ENCODE data around the gene EYA4.

The EYA4 gene

DNA sequence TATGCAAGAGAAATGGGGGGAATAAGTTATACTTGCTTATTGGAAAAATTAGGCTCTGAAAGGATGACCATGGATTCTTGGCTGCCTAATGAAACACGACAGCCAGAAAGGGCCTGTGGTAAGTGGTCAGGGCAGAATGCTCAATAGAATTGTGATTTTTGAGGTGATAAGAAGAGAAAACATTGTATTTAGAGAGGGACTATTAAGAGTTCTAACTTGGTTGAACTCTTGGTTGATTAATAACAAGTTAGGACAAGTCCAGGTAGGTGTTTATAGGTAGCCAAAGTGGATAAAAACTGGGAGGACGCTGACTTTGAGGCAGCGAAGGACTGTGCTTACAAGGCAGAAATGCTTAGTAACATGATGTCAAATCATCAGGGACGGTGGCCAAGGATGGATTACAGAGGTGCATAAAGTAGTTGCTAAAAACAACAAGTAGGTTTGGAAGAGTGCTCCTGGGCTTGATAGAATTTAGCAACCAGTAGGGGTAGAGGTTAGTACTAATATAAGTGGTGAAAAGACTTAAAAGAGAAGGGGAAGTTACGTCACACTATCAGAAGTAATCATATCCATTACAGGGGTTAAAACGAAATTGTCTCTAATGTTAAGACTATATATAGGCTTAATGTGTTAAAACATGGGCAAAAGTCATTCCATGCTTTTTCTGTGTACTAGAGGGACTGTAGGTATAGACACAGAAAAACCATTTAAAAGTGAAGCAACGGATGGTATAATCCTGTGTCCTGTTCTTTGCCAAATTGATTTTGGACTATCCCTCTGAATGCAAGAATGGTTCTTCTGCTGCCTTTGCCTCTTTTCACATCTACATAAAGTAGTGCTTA, 98.6 kb downstream of the EYA4 start:
- Histone ChIP-seq H3K9me3 (ENCODE audit: control insufficient read depth, insufficient read depth, low read length) (no peaks in the 10 kb centered on the region), H3K9ac (ENCODE audit: low read depth, low read length) (no peak overlapping the region), H3K36me3 (ENCODE audit: control insufficient read depth, insufficient read depth, low read length) (no peaks in the 10 kb centered on the region), H3K4me1 (ENCODE audit: control insufficient read depth, insufficient read depth, low read length) (no peaks in the 10 kb centered on the region), H3K4me3 (ENCODE audit: low read depth, low read length) (no peak overlapping the region), H3K27me3 (ENCODE audit: control insufficient read depth, insufficient read depth, low read length) (no peaks in the 10 kb centered on the region)

- Histone ChIP-seq H3K9me3 (ENCODE audit: control insufficient read depth, insufficient read depth, low read length) (no peaks in the 10 kb centered on the region), H3K27me3 (ENCODE audit: control insufficient read depth, insufficient read depth, low read length) (no peaks in the 10 kb centered on the region), H3K36me3 (ENCODE audit: control insufficient read depth, insufficient read depth, low read length) (no peaks in the 10 kb centered on the region), H3K9ac (ENCODE audit: low read depth, low read length) (no peak overlapping the region), H3K4me1 (ENCODE audit: control insufficient read depth, insufficient read depth, low read length) (no peaks in the 10 kb centered on the region), H3K4me3 (ENCODE audit: low read depth, low read length) (no peak overlapping the region)
These were observed 99.4 kb downstream of the EYA4 start for GRCh38 chr6:133340557-133340956.

DNA sequence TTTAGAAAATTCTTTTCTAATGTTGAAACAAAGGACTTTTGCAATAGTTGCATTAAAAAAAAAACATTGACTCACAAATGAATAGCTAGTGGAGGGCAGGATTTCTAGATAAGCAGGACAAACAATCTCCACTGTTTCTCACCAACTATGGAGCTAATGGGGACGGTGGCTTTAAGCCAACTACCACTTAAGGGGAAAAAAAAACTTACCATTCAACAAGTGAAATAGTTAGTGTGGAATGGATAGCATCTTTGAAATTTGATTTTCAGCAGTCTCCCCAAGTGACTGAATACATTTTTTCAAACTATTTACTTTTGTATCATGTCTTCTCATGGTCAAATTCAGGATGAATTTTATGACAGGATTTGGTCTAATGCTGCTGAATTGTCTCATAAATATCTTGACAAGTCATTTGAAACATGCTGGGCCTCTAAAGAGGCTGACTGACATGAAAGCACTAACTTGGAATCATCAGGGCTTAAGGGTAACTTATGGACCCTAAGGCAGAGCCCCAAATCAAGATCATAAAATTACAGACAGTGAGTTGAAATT, 100.5 kb downstream of the EYA4 start:
- no peak overlapping the region for H3K9ac ChIP-seq (ENCODE audit: low read depth, low read length)
- no peaks in the 10 kb centered on the region for H3K27me3 ChIP-seq (ENCODE audit: control insufficient read depth, insufficient read depth, low read length)
- no peaks in the 10 kb centered on the region for H3K9me3 ChIP-seq (ENCODE audit: control insufficient read depth, insufficient read depth, low read length)
- H3K4me1 ChIP-seq (ENCODE audit: control insufficient read depth, insufficient read depth, low read length), result no peaks in the 10 kb centered on the region
- no peaks in the 10 kb centered on the region for H3K36me3 ChIP-seq (ENCODE audit: control insufficient read depth, insufficient read depth, low read length)
- no peak overlapping the region for H3K4me3 ChIP-seq (ENCODE audit: low read depth, low read length)

GRCh38 chr6:133343220-133343619, 102.1 kb downstream of the EYA4 start:
- Histone ChIP-seq H3K36me3 (ENCODE audit: control insufficient read depth, insufficient read depth, low read length) (no peaks in the 10 kb centered on the region), H3K9ac (ENCODE audit: low read depth, low read length) (no peak overlapping the region), H3K9me3 (ENCODE audit: control insufficient read depth, insufficient read depth, low read length) (no peaks in the 10 kb centered on the region), H3K4me3 (ENCODE audit: low read depth, low read length) (no peak overlapping the region), H3K27me3 (ENCODE audit: control insufficient read depth, insufficient read depth, low read length) (no peaks in the 10 kb centered on the region), H3K4me1 (ENCODE audit: control insufficient read depth, insufficient read depth, low read length) (no peaks in the 10 kb centered on the region)

DNA sequence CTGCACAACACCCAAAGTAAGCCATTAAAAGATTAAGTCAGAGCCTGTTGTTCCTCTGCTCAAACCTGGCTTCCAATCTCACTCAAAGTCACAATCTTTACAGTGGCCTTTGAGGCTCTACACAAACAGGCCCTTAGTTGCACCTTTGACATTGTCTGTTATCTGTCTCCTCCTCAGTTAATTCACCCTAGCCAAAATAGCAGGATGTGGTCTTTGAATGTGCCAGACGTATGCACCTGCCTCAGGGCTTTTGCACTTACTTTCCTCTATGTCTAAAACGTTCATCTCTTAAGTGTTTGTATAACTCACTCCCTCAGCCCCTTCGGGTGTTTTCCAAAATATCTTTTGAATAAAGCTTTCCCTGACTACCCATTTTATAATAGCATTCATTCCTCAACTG, 107.7 kb downstream of the EYA4 start:
- Histone ChIP-seq H3K4me3 (ENCODE audit: low read depth, low read length) (no peak overlapping the region), H3K9me3 (ENCODE audit: control insufficient read depth, insufficient read depth, low read length) (no peaks in the 10 kb centered on the region), H3K4me1 (ENCODE audit: control insufficient read depth, insufficient read depth, low read length) (no peaks in the 10 kb centered on the region), H3K36me3 (ENCODE audit: control insufficient read depth, insufficient read depth, low read length) (no peaks in the 10 kb centered on the region), H3K27me3 (ENCODE audit: control insufficient read depth, insufficient read depth, low read length) (no peaks in the 10 kb centered on the region), H3K9ac (ENCODE audit: low read depth, low read length) (no peak overlapping the region)

GRCh38 chr6:133350928-133351327, 109.8 kb downstream of the EYA4 start:
- Histone ChIP-seq H3K9me3 (ENCODE audit: control insufficient read depth, insufficient read depth, low read length) (no peaks in the 10 kb centered on the region), H3K36me3 (ENCODE audit: control insufficient read depth, insufficient read depth, low read length) (no peaks in the 10 kb centered on the region), H3K27me3 (ENCODE audit: control insufficient read depth, insufficient read depth, low read length) (no peaks in the 10 kb centered on the region), H3K9ac (ENCODE audit: low read depth, low read length) (no peak overlapping the region), H3K4me1 (ENCODE audit: control insufficient read depth, insufficient read depth, low read length) (no peaks in the 10 kb centered on the region), H3K4me3 (ENCODE audit: low read depth, low read length) (no peak overlapping the region)

DNA sequence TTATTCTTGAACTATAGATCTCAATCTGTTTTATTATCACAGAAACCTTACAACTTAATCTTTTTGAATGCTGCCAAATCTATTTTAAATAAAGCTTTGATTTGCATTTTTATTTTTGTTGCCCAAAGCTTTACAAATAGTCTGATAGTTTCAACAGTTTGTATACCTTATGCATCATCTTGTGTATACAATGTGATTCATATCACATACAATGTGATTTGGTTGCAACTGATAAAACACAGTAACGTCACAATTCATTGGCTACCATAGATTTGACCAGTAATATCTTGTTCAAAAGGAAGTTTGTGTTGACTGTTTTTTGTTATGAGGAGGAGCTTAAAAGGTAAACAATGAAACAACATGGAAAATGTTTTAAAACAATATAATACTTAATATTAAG, 110.9 kb downstream of the EYA4 start:
- H3K4me3 ChIP-seq (ENCODE audit: low read depth, low read length), result no peak overlapping the region
- no peaks in the 10 kb centered on the region for H3K36me3 ChIP-seq (ENCODE audit: control insufficient read depth, insufficient read depth, low read length)
- no peaks in the 10 kb centered on the region for H3K9me3 ChIP-seq (ENCODE audit: control insufficient read depth, insufficient read depth, low read length)
- H3K4me1 ChIP-seq (ENCODE audit: control insufficient read depth, insufficient read depth, low read length), result no peaks in the 10 kb centered on the region
- H3K27me3 ChIP-seq (ENCODE audit: control insufficient read depth, insufficient read depth, low read length), result no peaks in the 10 kb centered on the region
- H3K9ac ChIP-seq (ENCODE audit: low read depth, low read length), result no peak overlapping the region

- Histone ChIP-seq H3K36me3 (ENCODE audit: control insufficient read depth, insufficient read depth, low read length) (no peaks in the 10 kb centered on the region), H3K9me3 (ENCODE audit: control insufficient read depth, insufficient read depth, low read length) (no peaks in the 10 kb centered on the region), H3K9ac (ENCODE audit: low read depth, low read length) (no peak overlapping the region), H3K4me3 (ENCODE audit: low read depth, low read length) (no peak overlapping the region), H3K27me3 (ENCODE audit: control insufficient read depth, insufficient read depth, low read length) (no peaks in the 10 kb centered on the region), H3K4me1 (ENCODE audit: control insufficient read depth, insufficient read depth, low read length) (no peaks in the 10 kb centered on the region)
These were observed 111.9 kb downstream of the EYA4 start for GRCh38 chr6:133353061-133353460.

DNA sequence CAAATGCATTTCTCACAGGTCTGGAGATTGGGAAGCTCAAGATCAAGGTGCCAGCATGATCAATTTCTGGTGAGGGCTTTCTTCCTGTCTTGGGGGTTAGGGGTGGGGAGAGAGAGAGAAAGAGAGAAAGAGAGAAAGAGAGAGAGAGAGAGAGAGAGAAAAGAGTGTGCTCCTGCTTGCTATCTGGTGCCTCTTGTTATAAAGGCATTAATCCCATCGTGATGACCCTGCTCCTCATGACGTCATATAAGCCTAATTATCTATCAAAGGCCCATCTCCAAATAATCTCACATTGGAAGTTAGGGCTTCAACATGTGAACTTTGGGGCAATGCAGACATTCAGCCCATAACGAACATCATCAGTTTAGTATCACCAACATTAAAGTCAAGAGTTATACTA, 114.8 kb downstream of the EYA4 start:
- no peak overlapping the region for H3K9ac ChIP-seq (ENCODE audit: low read depth, low read length)
- H3K36me3 ChIP-seq (ENCODE audit: control insufficient read depth, insufficient read depth, low read length), result no peaks in the 10 kb centered on the region
- H3K9me3 ChIP-seq (ENCODE audit: control insufficient read depth, insufficient read depth, low read length), result no peaks in the 10 kb centered on the region
- no peaks in the 10 kb centered on the region for H3K4me1 ChIP-seq (ENCODE audit: control insufficient read depth, insufficient read depth, low read length)
- no peak overlapping the region for H3K4me3 ChIP-seq (ENCODE audit: low read depth, low read length)
- H3K27me3 ChIP-seq (ENCODE audit: control insufficient read depth, insufficient read depth, low read length), result no peaks in the 10 kb centered on the region

DNA sequence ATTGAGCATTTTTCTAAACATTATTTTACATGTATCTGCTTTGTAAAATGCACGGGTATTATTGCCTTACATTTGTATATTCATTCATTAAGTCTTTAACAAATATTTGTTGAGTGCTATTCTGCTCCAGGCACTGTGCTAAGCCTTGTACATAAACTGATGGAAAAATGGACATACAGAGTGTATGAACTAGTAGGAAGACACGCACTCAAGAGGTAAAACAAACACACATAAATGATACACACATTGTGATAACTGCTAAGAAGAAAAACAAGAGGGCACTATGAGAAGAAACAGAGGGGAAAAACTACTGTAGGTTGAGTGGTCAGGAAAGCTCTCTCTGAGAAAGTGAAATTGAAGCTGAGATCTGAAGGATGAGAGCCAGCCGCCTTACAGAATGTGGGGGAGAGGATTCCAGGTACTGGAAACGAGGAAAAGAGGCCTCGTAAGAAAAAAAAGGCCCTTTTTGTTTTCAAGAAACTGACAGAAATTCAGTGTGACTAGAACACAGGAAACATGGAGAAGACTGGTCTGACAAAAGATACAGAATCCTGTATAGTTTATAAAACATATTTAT, 117.5 kb downstream of the EYA4 start:
- Histone ChIP-seq H3K9ac (ENCODE audit: low read depth, low read length) (no peak overlapping the region), H3K36me3 (ENCODE audit: control insufficient read depth, insufficient read depth, low read length) (no peaks in the 10 kb centered on the region), H3K4me3 (ENCODE audit: low read depth, low read length) (no peak overlapping the region), H3K4me1 (ENCODE audit: control insufficient read depth, insufficient read depth, low read length) (no peaks in the 10 kb centered on the region), H3K9me3 (ENCODE audit: control insufficient read depth, insufficient read depth, low read length) (no peaks in the 10 kb centered on the region), H3K27me3 (ENCODE audit: control insufficient read depth, insufficient read depth, low read length) (no peaks in the 10 kb centered on the region)

DNA sequence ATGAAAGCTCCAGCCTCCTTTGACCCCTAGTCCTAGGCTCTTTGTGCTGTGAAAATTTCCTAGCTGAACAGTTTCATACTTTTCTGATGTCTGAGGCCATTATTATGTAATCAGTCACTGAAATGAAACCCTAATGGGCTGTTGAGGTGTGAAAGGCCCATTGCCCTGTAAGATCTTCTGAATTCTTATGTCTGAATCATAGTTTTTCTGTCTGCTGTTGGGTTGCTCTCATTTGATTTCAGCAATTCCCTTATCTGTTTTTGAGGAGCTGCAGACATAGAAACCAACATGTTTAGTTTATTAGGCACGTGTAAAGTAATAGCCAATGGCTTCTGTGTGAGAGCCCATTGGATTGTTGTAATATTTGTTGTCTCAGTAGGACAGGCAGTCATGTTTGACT, 118.1 kb downstream of the EYA4 start:
- Histone ChIP-seq H3K4me1 (ENCODE audit: control insufficient read depth, insufficient read depth, low read length) (no peaks in the 10 kb centered on the region), H3K9ac (ENCODE audit: low read depth, low read length) (no peak overlapping the region), H3K36me3 (ENCODE audit: control insufficient read depth, insufficient read depth, low read length) (peaks cover 1% of the 10 kb centered on the region), H3K4me3 (ENCODE audit: low read depth, low read length) (no peak overlapping the region), H3K27me3 (ENCODE audit: control insufficient read depth, insufficient read depth, low read length) (no peaks in the 10 kb centered on the region), H3K9me3 (ENCODE audit: control insufficient read depth, insufficient read depth, low read length) (no peaks in the 10 kb centered on the region)

DNA sequence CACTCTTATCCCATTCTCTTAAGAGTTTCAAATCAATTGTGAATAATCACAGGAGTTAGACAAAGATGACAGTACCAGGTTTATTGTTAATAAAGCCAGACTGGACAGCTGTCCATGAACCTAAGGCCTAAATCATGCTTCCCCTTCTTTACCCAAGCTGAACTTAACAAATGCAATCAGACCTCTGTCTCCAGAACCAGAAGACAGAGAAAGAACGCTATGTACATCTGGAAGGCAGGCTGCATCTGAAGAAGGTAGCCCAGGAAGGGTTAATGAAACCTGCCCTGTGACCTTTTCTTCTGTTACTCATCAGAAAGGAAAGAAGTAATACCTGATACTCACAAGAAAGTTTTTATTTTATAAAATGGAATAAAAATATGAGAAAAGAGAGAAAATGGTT, 118.6 kb downstream of the EYA4 start:
- H3K9me3 ChIP-seq (ENCODE audit: control insufficient read depth, insufficient read depth, low read length), result no peaks in the 10 kb centered on the region
- H3K9ac ChIP-seq (ENCODE audit: low read depth, low read length), result no peak overlapping the region
- H3K4me1 ChIP-seq (ENCODE audit: control insufficient read depth, insufficient read depth, low read length), result no peaks in the 10 kb centered on the region
- H3K27me3 ChIP-seq (ENCODE audit: control insufficient read depth, insufficient read depth, low read length), result no peaks in the 10 kb centered on the region
- H3K4me3 ChIP-seq (ENCODE audit: low read depth, low read length), result no peak overlapping the region
- H3K36me3 ChIP-seq (ENCODE audit: control insufficient read depth, insufficient read depth, low read length), result peaks cover 2% of the 10 kb centered on the region
